ENCODE measurements around the gene PTGER3. TPM values are rescaled to one million over a fixed set of nuclear protein-coding genes. Genes with fewer than 3 reads are reported as not detected.

The PTGER3 gene
- polyA plus RNA-seq, 1 donor (not counting 4 experiments of a cell fraction or from before 2014, with no cell fraction given): 0.04 TPM

DNA sequence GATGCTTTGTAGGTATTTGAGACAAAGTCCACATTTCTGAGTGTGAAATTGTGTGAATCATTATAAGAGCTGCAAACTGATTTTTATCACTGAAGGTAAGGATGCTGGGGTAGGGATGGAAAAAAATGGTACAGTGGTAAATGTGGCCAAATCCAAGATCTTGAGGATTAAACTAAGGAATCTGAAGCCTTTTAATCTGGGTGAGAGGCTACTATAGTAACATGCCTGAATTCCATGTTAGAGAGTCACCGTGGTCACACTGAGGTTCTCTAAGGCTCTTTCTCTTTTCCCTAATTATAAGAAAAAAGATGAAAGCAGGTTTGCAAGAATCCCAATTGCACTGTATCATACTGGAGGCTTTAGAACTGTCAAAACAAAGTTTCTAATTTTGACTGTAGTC, 17.6 kb downstream of the PTGER3 start:
- Histone ChIP-seq H3K27ac (ENCODE audit: control insufficient read depth, insufficient read depth, low read length) (no peak overlapping the region), H3K9ac (ENCODE audit: control insufficient read depth, extremely low read depth, insufficient read depth, low read length) (no peak overlapping the region), H3K4me3 (ENCODE audit: control insufficient read depth in 2 of 3, extremely low read depth in 1 of 3, insufficient read depth in 2 of 3, low read depth in 1 of 3, low read length in 3 of 3) (no peak overlapping the region), H3K4me2 (ENCODE audit: control insufficient read depth, extremely low read depth, insufficient read depth, low read depth, low read length) (no peak overlapping the region), H2AFZ (ENCODE audit: control insufficient read depth, low read length) (no peak overlapping the region), H3K36me3 (ENCODE audit: control insufficient read depth in 2 of 2, extremely low read depth in 1 of 2, insufficient read depth in 2 of 2, low read length in 2 of 2) (no peaks in the 10 kb centered on the region), H3K27me3 (ENCODE audit: control insufficient read depth, extremely low read depth, insufficient read depth, low read length) (no peaks in the 10 kb centered on the region), H3K79me2 (ENCODE audit: control insufficient read depth, insufficient read depth, low read length) (no peaks in the 10 kb centered on the region), H3K9me3 (ENCODE audit: control insufficient read depth, low read depth, low read length) (no peaks in the 10 kb centered on the region), H4K20me1 (ENCODE audit: control insufficient read depth, extremely low read depth, insufficient read depth, low read length) (no peaks in the 10 kb centered on the region), H3K9me1 (ENCODE audit: control insufficient read depth, extremely low read depth, insufficient read depth, low read length) (no peaks in the 10 kb centered on the region), H3K4me1 (ENCODE audit: control insufficient read depth, extremely low read depth, insufficient read depth, low read length) (no peaks in the 10 kb centered on the region)
- DNase-seq (ENCODE audit: low read depth, low spot score) (no peak), FAIRE-seq (no peak)
- TF ChIP-seq, protein P1, sequence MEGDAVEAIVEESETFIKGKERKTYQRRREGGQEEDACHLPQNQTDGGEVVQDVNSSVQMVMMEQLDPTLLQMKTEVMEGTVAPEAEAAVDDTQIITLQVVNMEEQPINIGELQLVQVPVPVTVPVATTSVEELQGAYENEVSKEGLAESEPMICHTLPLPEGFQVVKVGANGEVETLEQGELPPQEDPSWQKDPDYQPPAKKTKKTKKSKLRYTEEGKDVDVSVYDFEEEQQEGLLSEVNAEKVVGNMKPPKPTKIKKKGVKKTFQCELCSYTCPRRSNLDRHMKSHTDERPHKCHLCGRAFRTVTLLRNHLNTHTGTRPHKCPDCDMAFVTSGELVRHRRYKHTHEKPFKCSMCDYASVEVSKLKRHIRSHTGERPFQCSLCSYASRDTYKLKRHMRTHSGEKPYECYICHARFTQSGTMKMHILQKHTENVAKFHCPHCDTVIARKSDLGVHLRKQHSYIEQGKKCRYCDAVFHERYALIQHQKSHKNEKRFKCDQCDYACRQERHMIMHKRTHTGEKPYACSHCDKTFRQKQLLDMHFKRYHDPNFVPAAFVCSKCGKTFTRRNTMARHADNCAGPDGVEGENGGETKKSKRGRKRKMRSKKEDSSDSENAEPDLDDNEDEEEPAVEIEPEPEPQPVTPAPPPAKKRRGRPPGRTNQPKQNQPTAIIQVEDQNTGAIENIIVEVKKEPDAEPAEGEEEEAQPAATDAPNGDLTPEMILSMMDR (optimal IDR thresholded peaks at IDR 0.05 in 1 of 3, IDR thresholded peaks at IDR 0.05 in 1 of 3, conservative IDR thresholded peaks at IDR 0.05 in 1 of 3; ENCODE audit: extremely low read depth in 1 of 3, insufficient read depth in 2 of 3, low read length in 3 of 3): no peak
- TF ChIP-seq EZH2 (IDR thresholded peaks at IDR 0.05; ENCODE audit: low read length): no peak
- dilution Hi-C loops (cut with MboI; ENCODE audit: extremely low pct_ligation_motif_present, low sequenced_read_pairs): no loop called here

DNA sequence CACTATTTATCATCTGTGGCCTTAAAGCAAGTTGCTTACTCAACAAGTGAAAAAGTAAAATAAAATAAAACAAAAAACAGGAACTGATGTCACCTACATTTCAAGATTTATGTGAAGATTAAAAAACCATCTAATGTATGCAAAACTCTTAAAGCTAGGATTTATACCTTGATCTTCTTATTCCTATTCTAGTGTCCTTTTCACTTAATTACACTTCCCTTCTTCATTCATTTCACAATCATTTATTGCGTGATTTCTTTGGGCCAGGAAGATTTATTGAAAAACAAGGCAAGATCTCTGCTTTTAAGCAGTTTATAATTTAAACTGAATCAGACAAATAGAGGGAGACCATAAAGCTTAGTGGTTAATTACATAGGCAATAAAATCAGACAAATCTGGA, 18.6 kb downstream of the PTGER3 start:
- dilution Hi-C loops (cut with MboI; ENCODE audit: extremely low pct_ligation_motif_present, low sequenced_read_pairs): no loop called here
- FAIRE-seq: no peak
- no peak for TF ChIP-seq EZH2 (IDR thresholded peaks at IDR 0.05; ENCODE audit: low read length)

DNA sequence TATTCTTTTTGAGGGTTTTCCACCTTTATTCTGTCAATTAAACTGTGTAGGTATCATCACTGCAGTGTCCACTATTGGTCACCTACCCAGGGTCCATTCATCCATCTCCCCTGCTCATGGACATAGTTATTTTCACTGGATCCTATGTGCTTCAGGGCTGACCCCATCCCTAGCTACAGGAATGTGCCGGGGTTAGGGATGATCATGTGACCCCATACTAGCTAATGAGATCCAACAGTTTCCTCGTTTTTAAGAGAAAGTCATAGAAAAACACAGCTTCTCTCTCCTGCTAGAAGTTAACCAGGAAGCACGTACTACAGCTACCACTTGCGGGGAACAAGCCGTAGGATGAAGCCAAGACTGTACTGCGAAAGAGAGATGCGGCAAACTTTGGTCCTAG, 19.6 kb downstream of the PTGER3 start:
- H3K4me2 ChIP-seq (ENCODE audit: control insufficient read depth, extremely low read depth, insufficient read depth, low read depth, low read length): no peak overlapping the region
- H2AFZ ChIP-seq (ENCODE audit: control insufficient read depth, low read length): no peak overlapping the region
- no peaks in the 10 kb centered on the region for H3K79me2 ChIP-seq (ENCODE audit: control insufficient read depth, insufficient read depth, low read length)
- no peaks in the 10 kb centered on the region for H3K9me1 ChIP-seq (ENCODE audit: control insufficient read depth, extremely low read depth, insufficient read depth, low read length)
- H3K9ac ChIP-seq (ENCODE audit: control insufficient read depth, extremely low read depth, insufficient read depth, low read length): no peak overlapping the region
- H3K36me3 ChIP-seq (ENCODE audit: control insufficient read depth in 2 of 2, extremely low read depth in 1 of 2, insufficient read depth in 2 of 2, low read length in 2 of 2): no peaks in the 10 kb centered on the region
- H3K9me3 ChIP-seq (ENCODE audit: control insufficient read depth, low read depth, low read length): no peaks in the 10 kb centered on the region
- no peak overlapping the region for H3K27ac ChIP-seq (ENCODE audit: control insufficient read depth, insufficient read depth, low read length)
- dilution Hi-C loops (cut with MboI; ENCODE audit: extremely low pct_ligation_motif_present, low sequenced_read_pairs): no loop called here
- no peak for DNase-seq (ENCODE audit: low read depth, low spot score)
- no peak for FAIRE-seq
- H3K4me3 ChIP-seq (ENCODE audit: control insufficient read depth in 2 of 3, extremely low read depth in 1 of 3, insufficient read depth in 2 of 3, low read depth in 1 of 3, low read length in 3 of 3): no peak overlapping the region
- no peaks in the 10 kb centered on the region for H4K20me1 ChIP-seq (ENCODE audit: control insufficient read depth, extremely low read depth, insufficient read depth, low read length)
- TF ChIP-seq, protein P1 (optimal IDR thresholded peaks at IDR 0.05 in 1 of 3, IDR thresholded peaks at IDR 0.05 in 1 of 3, conservative IDR thresholded peaks at IDR 0.05 in 1 of 3; ENCODE audit: extremely low read depth in 1 of 3, insufficient read depth in 2 of 3, low read length in 3 of 3): no peak
- no peak for TF ChIP-seq EZH2 (IDR thresholded peaks at IDR 0.05; ENCODE audit: low read length)
- no peaks in the 10 kb centered on the region for H3K27me3 ChIP-seq (ENCODE audit: control insufficient read depth, extremely low read depth, insufficient read depth, low read length)
- H3K4me1 ChIP-seq (ENCODE audit: control insufficient read depth, extremely low read depth, insufficient read depth, low read length): no peaks in the 10 kb centered on the region

More for the DNA sequence above, 18.6 kb downstream of the PTGER3 start:
- no peak overlapping the region for H3K27ac ChIP-seq (ENCODE audit: control insufficient read depth, insufficient read depth, low read length)
- no peak overlapping the region for H3K4me2 ChIP-seq (ENCODE audit: control insufficient read depth, extremely low read depth, insufficient read depth, low read depth, low read length)
- no peaks in the 10 kb centered on the region for H3K36me3 ChIP-seq (ENCODE audit: control insufficient read depth in 2 of 2, extremely low read depth in 1 of 2, insufficient read depth in 2 of 2, low read length in 2 of 2)
- H3K4me3 ChIP-seq (ENCODE audit: control insufficient read depth in 2 of 3, extremely low read depth in 1 of 3, insufficient read depth in 2 of 3, low read depth in 1 of 3, low read length in 3 of 3): no peak overlapping the region
- no peaks in the 10 kb centered on the region for H3K79me2 ChIP-seq (ENCODE audit: control insufficient read depth, insufficient read depth, low read length)
- no peaks in the 10 kb centered on the region for H4K20me1 ChIP-seq (ENCODE audit: control insufficient read depth, extremely low read depth, insufficient read depth, low read length)
- no peaks in the 10 kb centered on the region for H3K9me3 ChIP-seq (ENCODE audit: control insufficient read depth, low read depth, low read length)
- no peaks in the 10 kb centered on the region for H3K9me1 ChIP-seq (ENCODE audit: control insufficient read depth, extremely low read depth, insufficient read depth, low read length)
- H3K27me3 ChIP-seq (ENCODE audit: control insufficient read depth, extremely low read depth, insufficient read depth, low read length): no peaks in the 10 kb centered on the region
- DNase-seq (ENCODE audit: low read depth, low spot score): no peak
- H2AFZ ChIP-seq (ENCODE audit: control insufficient read depth, low read length): no peak overlapping the region
- H3K9ac ChIP-seq (ENCODE audit: control insufficient read depth, extremely low read depth, insufficient read depth, low read length): no peak overlapping the region
- no peaks in the 10 kb centered on the region for H3K4me1 ChIP-seq (ENCODE audit: control insufficient read depth, extremely low read depth, insufficient read depth, low read length)
